Measurements from ENCODE around the gene UQCR10. TPM values are rescaled to one million over a fixed set of nuclear protein-coding genes. Genes with fewer than 3 reads are reported as not detected.

UQCR10 gene
- total and polyA plus RNA-seq, 2 of the 4 experiments (the other 2 are of a cell fraction), result 103 to 260 TPM

DNA sequence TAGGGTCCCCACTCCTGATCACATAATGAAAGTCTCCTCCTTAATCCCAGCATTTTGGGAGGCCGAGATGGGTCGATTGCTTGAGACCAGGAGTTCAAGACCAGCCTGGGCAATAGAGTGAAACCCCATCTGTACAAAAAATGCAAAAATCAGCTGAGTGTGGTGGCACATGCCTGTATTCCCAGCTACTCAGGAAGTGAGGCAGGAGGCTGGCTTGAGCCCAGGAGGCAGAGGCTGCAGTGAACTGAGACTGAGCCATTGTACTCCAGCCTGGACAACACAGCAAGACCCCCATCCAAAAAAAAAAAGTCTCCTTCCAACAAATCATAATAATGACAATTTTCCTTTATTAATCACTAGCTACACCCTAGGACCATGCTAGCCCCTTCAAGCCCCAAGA lies 15.5 kb upstream of the UQCR10 start:
- TF ChIP-seq MAZ (IDR thresholded peaks at IDR 0.05; ENCODE audit: borderline replicate concordance, low read depth, low read length), result no peak
- TF ChIP-seq, protein P1, sequence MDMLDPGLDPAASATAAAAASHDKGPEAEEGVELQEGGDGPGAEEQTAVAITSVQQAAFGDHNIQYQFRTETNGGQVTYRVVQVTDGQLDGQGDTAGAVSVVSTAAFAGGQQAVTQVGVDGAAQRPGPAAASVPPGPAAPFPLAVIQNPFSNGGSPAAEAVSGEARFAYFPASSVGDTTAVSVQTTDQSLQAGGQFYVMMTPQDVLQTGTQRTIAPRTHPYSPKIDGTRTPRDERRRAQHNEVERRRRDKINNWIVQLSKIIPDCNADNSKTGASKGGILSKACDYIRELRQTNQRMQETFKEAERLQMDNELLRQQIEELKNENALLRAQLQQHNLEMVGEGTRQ (IDR thresholded peaks at IDR 0.05; ENCODE audit: low read depth, low read length), result no peak
- WGBS, 2 experiments (ENCODE audit: extremely low coverage in 2 of 2, insufficient read length in 1 of 2), result no CpG with 5 or more reads among the region's 2 CpGs

More for the DNA sequence above, 15.5 kb upstream of the UQCR10 start:
- Histone ChIP-seq H3K56ac (ENCODE audit: extremely low read depth, insufficient read depth, low read length) (no peak overlapping the region), H3K79me1 (ENCODE audit: low read depth in 1 of 2, low read length in 2 of 2) (peaks cover 10 to 22% of the 10 kb centered on the region in 2 experiments; a peak in 2 of 4 replicates), H2BK120ac (ENCODE audit: low read depth, low read length) (no peak overlapping the region), H2AFZ (replicated peaks; ENCODE audit: low read length, poor library complexity) (no peak overlapping the region), H3K4me3 (ENCODE audit: insufficient read depth, low read depth, low read length) (no peak overlapping the region), H2BK15ac (ENCODE audit: low read depth, low read length) (no peak overlapping the region), H2BK5ac (ENCODE audit: low read depth, low read length, poor library complexity, severe bottlenecking) (no peak overlapping the region), H4K20me1 (ENCODE audit: insufficient read depth, low read length) (no peaks in the 10 kb centered on the region; the same call in 1 of the 2 replicates), H3K14ac (replicated peaks; ENCODE audit: low read depth, low read length) (no peak overlapping the region), H3K4ac (ENCODE audit: low read depth, low read length) (no peak overlapping the region), H4K91ac (ENCODE audit: insufficient read depth, low read depth, low read length) (no peak overlapping the region), H3K23ac (ENCODE audit: low read depth, low read length) (no peak overlapping the region), H2AK9ac (replicated peaks; ENCODE audit: low read depth, low read length, poor library complexity) (no peak overlapping the region), H3K27ac (ENCODE audit: insufficient read depth, low read length) (no peak overlapping the region), H3K4me2 (ENCODE audit: low read depth, low read length) (no peak overlapping the region), H3K9me3 (ENCODE audit: control insufficient read depth, insufficient read depth, low read length) (no peaks in the 10 kb centered on the region), H3K18ac (ENCODE audit: low read depth, low read length) (no peak overlapping the region), H3K9ac (ENCODE audit: low read depth, low read length) (no peak overlapping the region), H4K8ac (ENCODE audit: low read depth in 2 of 2, low read length in 2 of 2) (no peak overlapping the region), H2BK20ac (ENCODE audit: low read depth, low read length) (no peak overlapping the region), H3K36me3 (ENCODE audit: control insufficient read depth, insufficient read depth, low read length) (peaks cover 16% of the 10 kb centered on the region; the same call in 1 of the 2 replicates), H3K9me1 (ENCODE audit: insufficient read depth, low read length) (peaks cover 10% of the 10 kb centered on the region; the same call in 1 of the 2 replicates), H2AK5ac (ENCODE audit: low read depth, low read length) (no peak overlapping the region), H4K5ac (ENCODE audit: low read depth, low read length) (no peak overlapping the region), H3K27me3 (ENCODE audit: control insufficient read depth, insufficient read depth, low read length) (no peaks in the 10 kb centered on the region), H3K4me1 (ENCODE audit: control insufficient read depth, insufficient read depth, low read length) (no peaks in the 10 kb centered on the region)
- dilution Hi-C loops (cut with HindIII; ENCODE audit: low sequenced_read_pairs, unreplicated experiment) (no loop called here), in situ Hi-C loops (cut with MboI; ENCODE audit: low sequenced_read_pairs) (no loop called here), intact Hi-C loops (cut with micrococcal nuclease) (no loop called here)
- ChIA-PET POLR2A (ENCODE audit: unreplicated experiment) (no interaction called here), CTCF (interaction anchor here (0.7 kb wide), 1 partner anchor 850 kb away, joined by 4 read pairs; no protein-coding TSS in a partner anchor)
- no peak for DNase-seq
- ATAC-seq (ENCODE audit: low read depth), result no peak
- BruUV-seq (replicated peaks), result no TSS peak
